Measurements from ENCODE around the gene AMDHD2. TPM values are rescaled to one million over a fixed set of nuclear protein-coding genes. Genes with fewer than 3 reads are reported as not detected.
"Not testable (repeated sequence)": the region's sequence is repeated elsewhere in the genome, so short reads cannot be mapped to it uniquely, and the experiment has no call there.

AMDHD2 gene
- total RNA-seq, 1 experiment from 2014 or later, result 15.8 TPM

DNA sequence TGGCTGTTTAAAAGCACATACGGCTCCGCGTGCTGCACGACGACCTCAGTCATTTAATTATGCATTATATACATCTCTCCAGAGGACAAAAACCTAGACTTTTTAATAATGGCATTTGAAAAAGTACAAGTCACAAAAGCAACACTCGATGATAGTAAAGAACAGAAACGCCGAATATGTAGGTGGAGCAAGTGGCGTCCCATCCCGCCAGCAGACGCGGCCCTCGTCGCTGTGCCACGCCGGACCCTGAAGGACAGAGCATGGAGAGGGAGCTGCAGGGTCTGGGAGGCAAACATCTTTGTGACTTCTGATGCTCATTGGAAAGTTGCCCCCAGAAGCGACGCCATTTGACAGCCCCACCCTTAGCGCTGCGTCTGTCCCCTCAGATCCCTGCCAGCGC lies 55.7 kb downstream of the AMDHD2 start:
- DNase-seq (ENCODE audit: low spot score), result not testable (repeated sequence)

- not testable (repeated sequence) for DNase-seq (ENCODE audit: low spot score)
These were observed 56.9 kb downstream of the AMDHD2 start for GRCh38 chr16:2577044-2577443.

- DNase-seq (ENCODE audit: low spot score), result not testable (repeated sequence)
These were observed 58.7 kb downstream of the AMDHD2 start for GRCh38 chr16:2578905-2579304.

DNA sequence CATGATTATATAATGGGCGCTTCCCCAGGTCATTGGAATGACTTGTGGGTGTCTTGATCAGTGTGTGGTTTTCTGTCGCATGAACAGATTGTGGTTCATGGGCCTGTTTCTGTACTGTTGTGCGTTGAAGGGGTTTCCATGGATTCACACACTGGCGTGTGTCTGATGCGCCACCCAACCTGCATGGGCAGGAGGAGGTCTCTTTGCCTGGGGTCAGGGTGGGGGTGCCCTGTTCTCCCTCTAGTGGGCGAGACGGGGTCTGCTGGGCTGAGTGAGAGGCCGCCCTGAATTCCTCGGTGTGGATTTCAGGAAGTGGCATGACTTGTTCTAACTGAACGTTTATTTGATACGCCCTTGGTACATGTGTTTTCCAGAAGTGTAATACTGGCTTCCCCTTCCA lies 60.0 kb downstream of the AMDHD2 start:
- DNase-seq (ENCODE audit: low spot score), result not testable (repeated sequence)

DNA sequence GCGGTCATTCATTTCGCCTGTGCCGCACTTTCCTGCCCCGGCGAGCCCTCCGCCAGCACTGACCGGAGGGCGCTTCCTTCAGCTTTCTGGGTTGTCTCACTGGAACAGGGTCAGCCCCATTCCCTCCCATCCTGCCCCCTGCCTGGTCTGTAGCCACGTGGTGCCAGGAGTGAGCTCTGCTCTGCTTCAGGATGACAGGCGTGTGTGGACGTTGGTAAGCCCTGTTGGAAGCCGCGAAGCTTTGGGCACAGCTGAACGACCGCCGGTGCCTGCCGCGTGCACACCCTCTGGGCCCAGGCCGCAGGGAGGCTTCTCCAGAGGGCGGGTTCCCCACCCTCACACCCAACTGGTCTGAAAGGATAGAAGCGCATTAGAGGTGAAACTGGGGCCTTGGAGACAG lies 60.6 kb downstream of the AMDHD2 start:
- not testable (repeated sequence) for DNase-seq (ENCODE audit: low spot score)

Other genes starting within 250 kb of the AMDHD2 start
- gene ABCA3, start 179.6 kb upstream of the AMDHD2 start, total RNA-seq (2014; rRNA removed; shearing (Covaris generic)), result 0.25 and 0.41 TPM in 2 replicates
- gene CCNF, start 90.9 kb upstream of the AMDHD2 start, total RNA-seq (2014; rRNA removed; shearing (Covaris generic)), result 26.1 and 35.8 TPM in 2 replicates
- 13.0 and 23.2 TPM in 2 replicates for gene TEDC2, start 60.3 kb upstream of the AMDHD2 start, total RNA-seq (2014; rRNA removed; shearing (Covaris generic))
- gene NTN3, start 49.1 kb upstream of the AMDHD2 start, total RNA-seq (2014; rRNA removed; shearing (Covaris generic)), result 0.14 TPM in 1 of 2 replicates, not detected in the other
- 5.6 and 5.9 TPM in 2 replicates for gene TBC1D24, start 45.2 kb upstream of the AMDHD2 start, total RNA-seq (2014; rRNA removed; shearing (Covaris generic))
- 39.7 and 40.5 TPM in 2 replicates for gene ATP6V0C, start 6.4 kb upstream of the AMDHD2 start, total RNA-seq (2014; rRNA removed; shearing (Covaris generic))
- gene CEMP1, start 11.0 kb downstream of the AMDHD2 start, total RNA-seq (2014; rRNA removed; shearing (Covaris generic)), result 0.08 TPM in 1 of 2 replicates, not detected in the other
- gene PDPK1, start 17.6 kb downstream of the AMDHD2 start, total RNA-seq (2014; rRNA removed; shearing (Covaris generic)), result 8.2 and 9.4 TPM in 2 replicates
- 25.3 and 49.7 TPM in 2 replicates for gene KCTD5, start 162.2 kb downstream of the AMDHD2 start, total RNA-seq (2014; rRNA removed; shearing (Covaris generic))
- gene PRSS27, start 199.9 kb downstream of the AMDHD2 start, total RNA-seq (2014; rRNA removed; shearing (Covaris generic)), result 0.02 and 0.46 TPM in 2 replicates
- 16.1 and 19.2 TPM in 2 replicates for gene SRRM2, start 232.3 kb downstream of the AMDHD2 start, total RNA-seq (2014; rRNA removed; shearing (Covaris generic))

Measured in H4 (cell line).